ENCODE measurements around the gene IFT88.

Gene IFT88

DNA sequence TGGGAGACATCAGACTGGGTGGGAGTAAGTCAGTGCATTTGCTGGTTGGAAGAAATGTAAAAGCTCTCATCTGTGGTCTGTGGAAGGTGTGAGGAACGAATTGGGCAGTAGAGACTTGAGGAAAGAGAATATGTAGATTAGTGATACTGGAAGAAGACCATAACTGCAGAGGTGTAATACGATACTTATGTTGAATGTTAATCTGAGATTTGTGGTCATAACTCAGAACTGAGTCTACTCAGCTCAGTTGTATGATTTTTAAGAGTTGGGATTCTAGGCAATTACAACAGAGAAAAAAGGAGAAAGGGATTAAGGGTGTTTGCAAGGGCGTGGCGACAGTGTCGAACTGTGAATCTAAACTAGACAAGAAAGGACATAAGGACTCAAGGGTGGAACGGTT lies 133.3 kb downstream of the IFT88 start:
- DNase-seq (ENCODE audit: low read depth) = no peak
- H3K4me3 ChIP-seq (ENCODE audit: control insufficient read depth, low read depth, low read length) = no peak overlapping the region
- TF ChIP-seq, protein P1, sequence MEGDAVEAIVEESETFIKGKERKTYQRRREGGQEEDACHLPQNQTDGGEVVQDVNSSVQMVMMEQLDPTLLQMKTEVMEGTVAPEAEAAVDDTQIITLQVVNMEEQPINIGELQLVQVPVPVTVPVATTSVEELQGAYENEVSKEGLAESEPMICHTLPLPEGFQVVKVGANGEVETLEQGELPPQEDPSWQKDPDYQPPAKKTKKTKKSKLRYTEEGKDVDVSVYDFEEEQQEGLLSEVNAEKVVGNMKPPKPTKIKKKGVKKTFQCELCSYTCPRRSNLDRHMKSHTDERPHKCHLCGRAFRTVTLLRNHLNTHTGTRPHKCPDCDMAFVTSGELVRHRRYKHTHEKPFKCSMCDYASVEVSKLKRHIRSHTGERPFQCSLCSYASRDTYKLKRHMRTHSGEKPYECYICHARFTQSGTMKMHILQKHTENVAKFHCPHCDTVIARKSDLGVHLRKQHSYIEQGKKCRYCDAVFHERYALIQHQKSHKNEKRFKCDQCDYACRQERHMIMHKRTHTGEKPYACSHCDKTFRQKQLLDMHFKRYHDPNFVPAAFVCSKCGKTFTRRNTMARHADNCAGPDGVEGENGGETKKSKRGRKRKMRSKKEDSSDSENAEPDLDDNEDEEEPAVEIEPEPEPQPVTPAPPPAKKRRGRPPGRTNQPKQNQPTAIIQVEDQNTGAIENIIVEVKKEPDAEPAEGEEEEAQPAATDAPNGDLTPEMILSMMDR (IDR thresholded peaks at IDR 0.05; ENCODE audit: control insufficient read depth, insufficient read depth, low read depth, low read length, missing control alignments) = no peak

DNA sequence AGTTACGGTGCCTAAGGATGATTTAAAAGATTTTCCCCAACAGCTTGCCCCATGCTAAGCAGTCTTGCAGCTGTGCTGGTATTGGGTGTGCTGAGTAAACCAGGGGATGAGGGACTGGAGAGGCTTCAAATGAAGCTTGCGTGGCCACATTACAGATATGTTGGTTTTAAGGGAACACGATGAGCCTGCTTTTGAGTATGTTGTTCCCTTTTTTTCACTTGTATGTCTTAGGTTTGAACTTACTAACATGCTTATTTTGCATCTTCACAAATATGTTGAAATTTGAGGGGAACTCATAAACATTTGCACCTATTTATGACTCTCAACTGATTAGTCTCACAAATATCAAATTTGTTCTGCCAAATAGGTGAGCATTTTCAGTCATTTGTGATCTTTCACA lies 134.5 kb downstream of the IFT88 start:
- no peak overlapping the region for H3K4me3 ChIP-seq (ENCODE audit: control insufficient read depth, low read depth, low read length)
- TF ChIP-seq, protein P1 (IDR thresholded peaks at IDR 0.05; ENCODE audit: control insufficient read depth, insufficient read depth, low read depth, low read length, missing control alignments) = no peak
- DNase-seq (ENCODE audit: low read depth) = no peak

DNA sequence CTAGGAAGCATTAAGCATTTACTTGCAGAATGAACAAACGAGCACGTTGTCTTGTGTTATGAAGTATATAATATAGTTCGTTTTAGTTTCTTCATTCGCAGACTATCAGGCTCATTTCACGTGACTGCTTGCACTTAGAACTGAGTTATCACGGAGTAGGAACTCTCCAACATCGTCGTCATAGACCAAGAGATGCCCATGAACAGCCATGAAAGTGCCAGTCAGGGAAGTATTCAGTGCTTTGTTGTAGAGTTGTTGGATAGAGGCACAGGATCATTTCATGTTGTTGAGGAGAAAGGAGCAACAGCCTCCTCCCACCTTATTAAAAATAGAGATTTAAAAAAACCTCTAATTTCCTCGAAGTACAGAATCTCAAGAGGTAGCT lies 135.6 kb downstream of the IFT88 start:
- DNase-seq (ENCODE audit: low read depth) = no peak
- no peak overlapping the region for H3K4me3 ChIP-seq (ENCODE audit: control insufficient read depth, low read depth, low read length)
- TF ChIP-seq, protein P1 (IDR thresholded peaks at IDR 0.05; ENCODE audit: control insufficient read depth, insufficient read depth, low read depth, low read length, missing control alignments) = no peak

DNA sequence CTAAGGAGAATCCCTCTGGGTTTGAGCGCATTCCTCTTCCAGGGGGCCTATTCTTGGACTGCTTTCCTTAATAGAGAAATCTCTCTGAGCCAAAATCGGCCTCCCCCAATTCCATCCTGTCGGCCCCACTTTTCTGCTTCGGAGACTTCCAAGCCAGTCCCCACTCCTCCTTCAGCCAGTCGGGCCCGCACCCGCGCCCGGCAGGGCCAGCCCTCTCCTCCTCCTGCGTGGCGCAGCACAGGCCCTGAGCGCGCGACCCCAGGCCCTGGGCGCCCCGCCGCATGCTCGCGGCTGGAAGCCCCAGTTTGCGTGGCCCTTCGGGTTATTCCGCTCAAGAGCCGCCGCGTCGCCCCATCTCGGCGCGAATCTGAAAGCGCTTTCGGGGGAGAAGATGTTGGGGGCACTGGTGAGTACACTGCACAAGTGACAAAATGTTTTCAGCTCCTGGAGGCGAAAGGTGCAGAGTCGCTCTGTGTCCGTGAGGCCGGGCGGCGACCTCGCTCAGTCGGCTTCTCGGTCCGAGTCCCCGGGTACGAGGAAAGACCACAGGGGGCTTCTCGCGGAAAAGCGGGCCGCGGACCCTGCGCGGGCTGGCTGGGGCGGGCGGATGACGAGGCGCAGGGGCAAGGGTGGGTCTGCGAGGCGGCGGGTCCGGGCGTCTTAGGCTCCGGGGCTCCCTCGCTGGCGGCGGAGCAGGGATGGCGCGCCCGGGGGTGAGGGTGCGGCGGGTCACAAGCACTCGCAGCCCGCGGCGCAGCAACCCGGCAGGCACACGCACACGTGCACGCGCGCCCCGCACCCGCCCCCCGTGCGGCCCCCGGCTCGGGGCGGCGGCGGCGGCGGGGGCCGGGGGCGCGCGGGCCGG lies 136.2 kb downstream of the IFT88 start, which contains the start of gene IL17D:
Gene IL17D (plus strand): TSS at position 785 of the 865 bp plus-strand sequence. CDS start 303 bp downstream, outside the sequence.
- DNase-seq (ENCODE audit: low read depth) = no peak
- H3K4me3 ChIP-seq (ENCODE audit: control insufficient read depth, low read depth, low read length) = peak within 1 kb of the TSS; percentile 46
- TF ChIP-seq, protein P1 (IDR thresholded peaks at IDR 0.05; ENCODE audit: control insufficient read depth, insufficient read depth, low read depth, low read length, missing control alignments) = no peak

DNA sequence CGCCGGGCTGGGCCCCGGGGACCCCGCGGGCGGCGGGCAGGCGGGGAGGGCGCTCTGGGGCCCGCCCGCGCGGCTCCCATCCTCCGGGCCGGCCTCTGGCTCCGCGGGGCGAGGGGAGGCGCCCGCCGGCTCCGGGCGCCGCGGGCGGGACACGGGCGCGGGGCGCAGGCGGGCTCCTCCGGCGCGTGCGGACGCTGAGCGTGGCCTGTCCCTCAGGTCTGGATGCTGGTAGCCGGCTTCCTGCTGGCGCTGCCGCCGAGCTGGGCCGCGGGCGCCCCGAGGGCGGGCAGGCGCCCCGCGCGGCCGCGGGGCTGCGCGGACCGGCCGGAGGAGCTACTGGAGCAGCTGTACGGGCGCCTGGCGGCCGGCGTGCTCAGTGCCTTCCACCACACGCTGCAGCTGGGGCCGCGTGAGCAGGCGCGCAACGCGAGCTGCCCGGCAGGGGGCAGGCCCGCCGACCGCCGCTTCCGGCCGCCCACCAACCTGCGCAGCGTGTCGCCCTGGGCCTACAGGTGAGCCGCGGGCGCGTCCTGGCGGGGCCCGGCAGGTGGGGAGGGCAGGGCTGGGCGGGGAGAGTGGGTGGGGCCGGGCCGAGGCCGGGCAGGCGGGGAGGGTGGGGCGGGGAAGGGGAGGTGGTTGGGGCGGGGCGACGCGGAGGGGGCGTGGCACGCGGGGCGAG lies 137.0 kb downstream of the IFT88 start:
- no peak for DNase-seq (ENCODE audit: low read depth)
- peak overlapping the region; percentile 35 for H3K4me3 ChIP-seq (ENCODE audit: control insufficient read depth, low read depth, low read length)
- TF ChIP-seq, protein P1 (IDR thresholded peaks at IDR 0.05; ENCODE audit: control insufficient read depth, insufficient read depth, low read depth, low read length, missing control alignments) = peak; percentile 43

DNA sequence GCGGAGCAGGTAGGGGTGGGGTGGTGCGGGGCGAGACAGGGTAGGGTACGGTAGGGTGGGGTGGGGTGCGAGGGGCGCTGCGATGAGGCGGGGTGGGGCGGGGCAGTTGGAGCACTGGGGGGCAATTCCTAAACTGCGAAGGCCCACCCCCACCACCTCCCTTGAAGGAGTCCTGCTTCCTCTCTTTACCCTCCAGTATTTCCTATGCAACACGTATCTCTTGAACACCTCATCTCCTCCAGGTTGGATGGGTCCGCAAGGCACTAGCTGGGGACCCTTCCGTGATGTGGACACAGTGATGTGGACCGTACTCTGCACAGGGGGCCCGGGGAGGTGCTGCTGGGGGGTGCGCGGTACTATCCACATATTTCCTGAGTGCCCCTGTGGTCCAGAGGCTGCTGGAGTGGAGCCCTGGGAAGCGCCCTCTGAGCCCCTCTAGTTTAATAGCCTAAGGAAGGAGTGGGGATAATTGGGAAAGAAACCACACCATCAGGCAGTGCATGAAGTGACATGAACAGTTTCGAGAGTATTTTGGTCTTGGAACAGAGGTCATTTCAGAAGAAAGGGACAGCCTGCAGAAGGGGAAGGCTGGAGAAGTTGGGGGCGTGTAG lies 137.6 kb downstream of the IFT88 start:
- H3K4me3 ChIP-seq (ENCODE audit: control insufficient read depth, low read depth, low read length) = no peak overlapping the region; the same call in none of the 2 replicates
- TF ChIP-seq, protein P1 (IDR thresholded peaks at IDR 0.05; ENCODE audit: control insufficient read depth, insufficient read depth, low read depth, low read length, missing control alignments) = no peak

More for the DNA sequence above, 137.6 kb downstream of the IFT88 start:
- no peak for DNase-seq (ENCODE audit: low read depth)
